ENCODE measurements around the gene ITPR3.

GRCh38 chr6:33692078-33692759 is 71.1 kb downstream of the ITPR3 start:
- no peak for TF ChIP-seq CTCF (conservative IDR thresholded peaks at IDR 0.05)
- no peak for TF ChIP-seq ZFX (IDR thresholded peaks at IDR 0.05)

All from C4-2B (cell line).